Peyer's patch (tissue), 4 donors: ENCODE results near the gene HNF4A.

Experiments used
- POLR2A ChIP-seq, 2 donors: fragments of 450-650 bp; IDR thresholded peaks; one replicate each; pipeline ENCODE4 v1.5.1; 2017; ENCODE audit warnings: antibody characterized with exemption in 2 of 2, mild to moderate bottlenecking in 2 of 2, moderate library complexity in 2 of 2
- TF ChIP-seq, protein P1 (sequence below), 6 experiments: fragments of 450-650 bp in 4 of 6; fragments of 200-600 bp in 2 of 6; sonication (generic) in 1 of 6; IDR thresholded peaks; one replicate each; pipeline ENCODE4 v1.5.1; 2017 to 2019; ENCODE audit warnings: antibody characterized with exemption in 6 of 6, mild to moderate bottlenecking in 3 of 6, moderate library complexity in 1 of 6

GRCh38 chr20:44370639-44371218, 15.2 kb downstream of the HNF4A start:
- TF ChIP-seq POLR2A (IDR thresholded peaks at IDR 0.05) = no peak
- TF ChIP-seq, protein P1, sequence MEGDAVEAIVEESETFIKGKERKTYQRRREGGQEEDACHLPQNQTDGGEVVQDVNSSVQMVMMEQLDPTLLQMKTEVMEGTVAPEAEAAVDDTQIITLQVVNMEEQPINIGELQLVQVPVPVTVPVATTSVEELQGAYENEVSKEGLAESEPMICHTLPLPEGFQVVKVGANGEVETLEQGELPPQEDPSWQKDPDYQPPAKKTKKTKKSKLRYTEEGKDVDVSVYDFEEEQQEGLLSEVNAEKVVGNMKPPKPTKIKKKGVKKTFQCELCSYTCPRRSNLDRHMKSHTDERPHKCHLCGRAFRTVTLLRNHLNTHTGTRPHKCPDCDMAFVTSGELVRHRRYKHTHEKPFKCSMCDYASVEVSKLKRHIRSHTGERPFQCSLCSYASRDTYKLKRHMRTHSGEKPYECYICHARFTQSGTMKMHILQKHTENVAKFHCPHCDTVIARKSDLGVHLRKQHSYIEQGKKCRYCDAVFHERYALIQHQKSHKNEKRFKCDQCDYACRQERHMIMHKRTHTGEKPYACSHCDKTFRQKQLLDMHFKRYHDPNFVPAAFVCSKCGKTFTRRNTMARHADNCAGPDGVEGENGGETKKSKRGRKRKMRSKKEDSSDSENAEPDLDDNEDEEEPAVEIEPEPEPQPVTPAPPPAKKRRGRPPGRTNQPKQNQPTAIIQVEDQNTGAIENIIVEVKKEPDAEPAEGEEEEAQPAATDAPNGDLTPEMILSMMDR (IDR thresholded peaks at IDR 0.05) = no peak
